K562 (cell line): Measurements from ENCODE around the gene DTL. TPM values are rescaled to one million over a fixed set of nuclear protein-coding genes. Genes with fewer than 3 reads are reported as not detected.

Source experiments
- C11orf30 ChIP-seq: fragments of 450-650 bp; IDR thresholded peaks from 2 replicates; pipeline ENCODE4 v1.6.1; 2016; ENCODE audit warnings: low read depth, mild to moderate bottlenecking
- CBFA2T3 ChIP-seq: fragments of 450-650 bp; IDR thresholded peaks from 2 replicates; pipeline ENCODE4 v1.6.1; 2017
- ESRRA ChIP-seq: fragments of 450-650 bp; IDR thresholded peaks from 2 replicates; pipeline ENCODE4 v1.6.1; 2014; ENCODE audit warnings: low read depth, mild to moderate bottlenecking, moderate library complexity, borderline replicate concordance
- FOXO4 ChIP-seq: fragments of 450-650 bp; formaldehyde crosslinking; IDR thresholded peaks from 2 replicates; pipeline ENCODE4 v1.4.0; 2020; ENCODE audit warnings: mild to moderate bottlenecking, moderate library complexity
- KLF10 ChIP-seq: fragments of 250-450 bp; sonication (Bioruptor Pico); IDR thresholded peaks from 2 replicates; pipeline ENCODE4 v1.6.1; 2021; ENCODE audit warnings: matching md5 sums
- MAFG ChIP-seq: fragments of 450-650 bp; conservative IDR thresholded peaks from 2 replicates; pipeline ENCODE4 v1.6.1; 2016; ENCODE audit warnings: missing genetic modification characterization, missing compliant biosample characterization
- RBM14 ChIP-seq: fragments of 200-400 bp; formaldehyde crosslinking; IDR thresholded peaks from 2 replicates; pipeline ENCODE4 v1.6.1; 2018; ENCODE audit warnings: low read depth, mild to moderate bottlenecking, low read length, moderate library complexity, borderline replicate concordance; ENCODE audit not compliant: insufficient read depth
- SAFB2 ChIP-seq: fragments of 200-400 bp; formaldehyde crosslinking; IDR thresholded peaks from 2 replicates; pipeline ENCODE4 v1.6.1; 2018; ENCODE audit warnings: borderline replicate concordance, low read length, low read depth, moderate library complexity; ENCODE audit not compliant: severe bottlenecking
- TEAD2 ChIP-seq: fragments of 450-650 bp; IDR thresholded peaks from 2 replicates; pipeline ENCODE4 v1.6.1; 2016; ENCODE audit warnings: missing genetic modification characterization, control low read depth, missing compliant biosample characterization
- VEZF1 ChIP-seq: fragments of 200-800 bp; sonication (Bioruptor generic); IDR thresholded peaks from 2 replicates; pipeline ENCODE4 v1.6.1; 2017; ENCODE audit warnings: missing genetic modification characterization, missing compliant biosample characterization
- ZBTB11 ChIP-seq, 3 experiments: fragments of 200-800 bp in 1 of 3; fragments of 250-450 bp in 1 of 3; fragments of 450-650 bp in 1 of 3; sonication (Bioruptor Pico) in 1 of 3; sonication (Bioruptor generic) in 1 of 3; formaldehyde crosslinking in 1 of 3; IDR thresholded peaks; 2 replicates each; pipeline versions ENCODE4 v1.6.1 to v1.8.0; 2016 to 2022; ENCODE audit warnings: mild to moderate bottlenecking in 2 of 3, missing genetic modification characterization in 2 of 3, missing compliant biosample characterization in 1 of 3, moderate library complexity in 1 of 3
- ZBTB33 ChIP-seq: sonication (generic); formaldehyde crosslinking; IDR thresholded peaks from 2 replicates; pipeline ENCODE4 v1.8.1; 2023; ENCODE audit warnings: mild to moderate bottlenecking, missing genetic modification reagents
- ZFP91 ChIP-seq: sonication (generic); formaldehyde crosslinking; IDR thresholded peaks from 2 replicates; pipeline ENCODE4 v1.8.0; 2022; ENCODE audit warnings: mild to moderate bottlenecking, missing genetic modification reagents
- ZNF133 ChIP-seq: fragments of 250-450 bp; sonication (Bioruptor Pico); IDR thresholded peaks from 2 replicates; pipeline ENCODE4 v1.4.0; 2020; ENCODE audit warnings: mild to moderate bottlenecking
- ZNF280B ChIP-seq: fragments of 250-450 bp; sonication (Bioruptor Pico); IDR thresholded peaks from 2 replicates; pipeline ENCODE4 v1.5.1; 2021; ENCODE audit warnings: mild to moderate bottlenecking
- ZNF766 ChIP-seq: fragments of 200-800 bp; sonication (Bioruptor generic); conservative IDR thresholded peaks from 2 replicates; pipeline ENCODE4 v1.6.1; 2016; ENCODE audit warnings: missing genetic modification characterization, missing compliant biosample characterization
- polyA plus RNA-seq, 8 experiments: library from polyadenylated mRNA; depleted of rRNA in 4 of 8; stranded (reverse) in 5 of 8; unstranded in 3 of 8; fragments of >200 nt; fragmentation: Nextera tagmentation in 2 of 8; fragmentation: Illumina TruSeq in 1 of 8; extraction: Ambion mirVana in 2 of 8; extraction: Trizol in 1 of 8; gene quantifications; 2 replicates each; pipeline versions ENCODE4 v1.2.1 to v1.2.3, GENCODE V29; 2011 to 2014; ENCODE audit warnings: inconsistent platforms in 1 of 8, missing spikeins in 1 of 8
- total RNA-seq, 7 experiments: library from RNA; depleted of rRNA in 6 of 7; stranded (reverse); fragments of >200 nt in 6 of 7; fragmentation: Illumina TruSeq in 2 of 7; extraction: Trizol in 2 of 7; gene quantifications; 2 replicates each; pipeline versions ENCODE4 v1.2.1 to v1.2.3, GENCODE V29; 2011 to 2021; ENCODE audit warnings: low replicate concordance in 1 of 7

DTL gene
- total and polyA plus RNA-seq, 9 of the 15 experiments (the other 6 are each of a cell fraction or from before 2014, with no cell fraction given), result 38.3 to 81.0 (median 63.2) TPM

GRCh38 chr1:212121779-212122178 is 86.2 kb downstream of the DTL start (continued):
- TF ChIP-seq CBFA2T3 (peak; percentile 40; the same call in 1 of the 2 replicates), ZNF280B (no peak), TEAD2 (tag) (no peak), ZNF133 (no peak), FOXO4 (CRISPR knock-in tag) (no peak), RBM14 (no peak), VEZF1 (CRISPR knock-in tag) (peak; percentile 18; the same call in 1 of the 2 replicates), ZBTB33 (CRISPR knock-in tag) (no peak), ZNF766 (peak; percentile 84), ESRRA (peak; percentile 47; the same call in 1 of the 2 replicates), KLF10 (CRISPR knock-in tag) (no peak), SAFB2 (no peak), C11orf30 (no peak), ZBTB11 (CRISPR knock-in tag; IDR thresholded peaks at IDR 0.05) (no peak), ZFP91 (CRISPR knock-in tag) (no peak), MAFG (tag) (no peak)
